22Rv1 (cell line): ENCODE measurements around the gene C6orf15.

Source experiments
- ZFX ChIP-seq: fragments of 450-650 bp; IDR thresholded peaks from 2 replicates; pipeline ENCODE4 v1.6.1; 2017; ENCODE audit warnings: antibody characterized with exemption, borderline replicate concordance
- TF ChIP-seq, protein P1 (sequence below): fragments of 450-650 bp; IDR thresholded peaks from 2 replicates; pipeline ENCODE4 v1.5.1; 2017; ENCODE audit warnings: mild to moderate bottlenecking

DNA sequence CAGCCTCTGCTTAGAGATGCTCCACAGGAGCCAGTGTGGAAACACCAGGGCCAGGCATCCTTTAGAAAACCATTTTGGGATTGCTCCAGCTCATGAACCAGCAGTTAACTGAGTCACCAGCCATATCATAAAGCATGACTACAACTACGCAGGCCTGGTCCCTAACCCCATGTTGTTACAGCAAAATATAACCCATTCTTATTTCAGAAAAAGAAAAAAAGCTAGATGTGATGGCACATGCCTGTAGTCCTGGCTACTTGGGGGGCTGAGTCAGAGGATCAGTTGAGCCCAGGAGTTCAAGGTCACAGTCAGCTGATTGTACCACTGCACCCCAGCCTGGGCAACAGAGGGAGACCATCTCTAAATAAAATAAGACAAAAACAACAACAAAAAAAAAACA is 36.8 kb downstream of the C6orf15 start:
- TF ChIP-seq, protein P1, sequence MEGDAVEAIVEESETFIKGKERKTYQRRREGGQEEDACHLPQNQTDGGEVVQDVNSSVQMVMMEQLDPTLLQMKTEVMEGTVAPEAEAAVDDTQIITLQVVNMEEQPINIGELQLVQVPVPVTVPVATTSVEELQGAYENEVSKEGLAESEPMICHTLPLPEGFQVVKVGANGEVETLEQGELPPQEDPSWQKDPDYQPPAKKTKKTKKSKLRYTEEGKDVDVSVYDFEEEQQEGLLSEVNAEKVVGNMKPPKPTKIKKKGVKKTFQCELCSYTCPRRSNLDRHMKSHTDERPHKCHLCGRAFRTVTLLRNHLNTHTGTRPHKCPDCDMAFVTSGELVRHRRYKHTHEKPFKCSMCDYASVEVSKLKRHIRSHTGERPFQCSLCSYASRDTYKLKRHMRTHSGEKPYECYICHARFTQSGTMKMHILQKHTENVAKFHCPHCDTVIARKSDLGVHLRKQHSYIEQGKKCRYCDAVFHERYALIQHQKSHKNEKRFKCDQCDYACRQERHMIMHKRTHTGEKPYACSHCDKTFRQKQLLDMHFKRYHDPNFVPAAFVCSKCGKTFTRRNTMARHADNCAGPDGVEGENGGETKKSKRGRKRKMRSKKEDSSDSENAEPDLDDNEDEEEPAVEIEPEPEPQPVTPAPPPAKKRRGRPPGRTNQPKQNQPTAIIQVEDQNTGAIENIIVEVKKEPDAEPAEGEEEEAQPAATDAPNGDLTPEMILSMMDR: no peak
- no peak for TF ChIP-seq ZFX
